Prostate gland (tissue), 2 donors: ENCODE results near the gene TAS2R46.

Experiments
- CTCF ChIP-seq, 4 experiments: fragments of 200-600 bp in 2 of 4; fragments of 450-650 bp in 2 of 4; sonication (generic) in 2 of 4; IDR thresholded peaks; 1 replicate in 3 of 4; 2 replicates in 1 of 4; pipeline ENCODE4 v1.5.1; 2016 to 2019; ENCODE audit warnings: antibody characterized with exemption in 4 of 4, mild to moderate bottlenecking in 2 of 4, moderate library complexity in 2 of 4
- POLR2A ChIP-seq: fragments of 450-650 bp; IDR thresholded peaks from one replicate; pipeline ENCODE4 v1.6.1; 2016; ENCODE audit warnings: antibody characterized with exemption, mild to moderate bottlenecking

- no peak for TF ChIP-seq CTCF (IDR thresholded peaks at IDR 0.05)
- no peak for TF ChIP-seq POLR2A
These were observed 19.9 kb upstream of the TAS2R46 start for GRCh38 chr12:11081987-11082386.
